ENCODE measurements around the gene GYS2. TPM values are rescaled to one million over a fixed set of nuclear protein-coding genes. Genes with fewer than 3 reads are reported as not detected.
A peak's percentile ranks its signal among the peaks of the same experiment; 100 is the strongest.
"Not testable (repeated sequence)": the region's sequence is repeated elsewhere in the genome, so short reads cannot be mapped to it uniquely, and the experiment has no call there.

The GYS2 gene
- total and polyA plus RNA-seq, 8 donors: not detected

DNA sequence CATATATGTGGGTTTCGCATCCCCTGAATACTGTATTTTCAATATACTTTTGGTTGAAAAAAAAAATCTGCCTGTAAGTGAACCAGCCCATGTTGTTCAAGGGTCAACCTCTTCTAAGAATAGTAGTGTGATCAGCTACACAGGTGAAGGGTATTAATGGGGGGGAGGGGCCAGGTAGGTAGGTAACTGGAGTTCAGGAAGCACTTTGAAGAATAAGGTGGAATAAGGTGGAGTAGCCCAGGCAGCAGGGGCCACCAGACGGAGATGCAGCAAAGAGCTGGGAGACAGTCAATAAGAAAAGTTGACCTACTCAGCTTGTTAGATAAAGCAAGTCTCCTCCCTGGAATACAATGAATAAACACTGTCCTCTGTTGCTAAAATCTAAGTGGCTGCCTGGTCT is 43.7 kb upstream of the GYS2 start:
- no peak for DNase-seq
- no peak overlapping the region for H3K4me3 ChIP-seq
- peaks cover 14 to 22% (median 18%) of the 10 kb centered on the region in 3 donors for H3K4me1 ChIP-seq
- peaks cover 0 to 24% (median 4%) of the 10 kb centered on the region in 3 donors for H3K36me3 ChIP-seq
- H3K9me3 ChIP-seq: no peaks in the 10 kb centered on the region
- 92 to 94% methylated on average over 2 of the region's 2 CpGs for WGBS, 2 donors
- no peak overlapping the region for H3K27ac ChIP-seq
- no peak for FAIRE-seq
- intact Hi-C loops (cut with DNase I): no loop called here
- no peak for ATAC-seq
- H3K27me3 ChIP-seq: no peaks in the 10 kb centered on the region
- TF ChIP-seq, protein P1, sequence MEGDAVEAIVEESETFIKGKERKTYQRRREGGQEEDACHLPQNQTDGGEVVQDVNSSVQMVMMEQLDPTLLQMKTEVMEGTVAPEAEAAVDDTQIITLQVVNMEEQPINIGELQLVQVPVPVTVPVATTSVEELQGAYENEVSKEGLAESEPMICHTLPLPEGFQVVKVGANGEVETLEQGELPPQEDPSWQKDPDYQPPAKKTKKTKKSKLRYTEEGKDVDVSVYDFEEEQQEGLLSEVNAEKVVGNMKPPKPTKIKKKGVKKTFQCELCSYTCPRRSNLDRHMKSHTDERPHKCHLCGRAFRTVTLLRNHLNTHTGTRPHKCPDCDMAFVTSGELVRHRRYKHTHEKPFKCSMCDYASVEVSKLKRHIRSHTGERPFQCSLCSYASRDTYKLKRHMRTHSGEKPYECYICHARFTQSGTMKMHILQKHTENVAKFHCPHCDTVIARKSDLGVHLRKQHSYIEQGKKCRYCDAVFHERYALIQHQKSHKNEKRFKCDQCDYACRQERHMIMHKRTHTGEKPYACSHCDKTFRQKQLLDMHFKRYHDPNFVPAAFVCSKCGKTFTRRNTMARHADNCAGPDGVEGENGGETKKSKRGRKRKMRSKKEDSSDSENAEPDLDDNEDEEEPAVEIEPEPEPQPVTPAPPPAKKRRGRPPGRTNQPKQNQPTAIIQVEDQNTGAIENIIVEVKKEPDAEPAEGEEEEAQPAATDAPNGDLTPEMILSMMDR (IDR thresholded peaks at IDR 0.05): no peak

DNA sequence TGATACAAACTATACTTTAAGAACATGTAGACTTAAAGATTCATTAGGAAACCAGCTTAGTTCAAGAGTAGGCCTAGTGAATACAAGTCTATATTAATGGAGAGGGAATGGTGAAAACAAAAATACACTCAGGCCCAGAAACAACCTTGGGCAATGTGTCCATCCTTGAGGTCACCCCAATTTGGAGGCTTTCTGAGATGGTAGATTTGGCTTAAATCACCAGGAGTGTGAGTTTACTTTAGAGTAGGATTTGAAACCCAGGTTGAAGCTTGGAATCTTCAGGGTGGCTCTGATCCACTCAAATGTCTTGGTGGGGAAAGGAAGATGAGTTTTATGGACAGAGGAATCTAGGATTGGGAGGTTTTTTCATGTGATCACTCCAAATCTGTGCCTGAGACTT is 42.5 kb upstream of the GYS2 start:
- ATAC-seq (no peak), FAIRE-seq (no peak), DNase-seq (no peak)
- Histone ChIP-seq H3K27me3 (no peaks in the 10 kb centered on the region), H3K4me1 (peaks cover 20 to 23% (median 22%) of the 10 kb centered on the region in 3 donors), H3K4me3 (no peak overlapping the region), H3K36me3 (peaks cover 0 to 18% (median 4%) of the 10 kb centered on the region in 3 donors), H3K27ac (no peak overlapping the region), H3K9me3 (no peaks in the 10 kb centered on the region)
- TF ChIP-seq, protein P1 (IDR thresholded peaks at IDR 0.05): no peak
- intact Hi-C loops (cut with DNase I): no loop called here

DNA sequence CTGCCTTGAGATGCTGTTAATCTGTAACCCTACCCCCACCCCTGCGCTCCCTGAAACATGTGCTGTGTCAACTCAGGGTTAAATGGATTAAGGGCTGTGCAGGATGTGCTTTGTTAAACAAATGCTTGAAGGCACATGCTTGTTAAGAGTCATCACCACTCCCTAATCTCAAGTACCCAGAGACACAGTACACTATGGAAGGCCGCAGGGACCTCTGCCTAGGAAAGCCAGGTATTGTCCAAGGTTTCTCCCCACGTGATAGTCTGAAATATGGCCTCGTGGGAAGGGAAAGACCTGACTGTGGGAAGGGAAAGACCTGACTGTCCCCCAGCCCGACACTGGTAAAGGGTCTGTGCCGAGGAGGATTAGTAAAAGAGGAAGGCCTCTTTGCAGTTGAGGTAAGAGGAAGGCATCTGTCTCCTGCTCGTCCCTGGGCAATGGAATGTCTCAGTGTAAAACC is 40.4 kb upstream of the GYS2 start:
- WGBS, 2 donors: 49 to 51% methylated on average over 6 to 7 of the region's 7 CpGs
- peaks cover 0 to 32% (median 4%) of the 10 kb centered on the region in 3 donors for H3K36me3 ChIP-seq
- H3K9me3 ChIP-seq; FAIRE-seq; H3K27me3 ChIP-seq; intact Hi-C loops (cut with DNase I); H3K4me3 ChIP-seq; H3K27ac ChIP-seq; ATAC-seq; DNase-seq: not testable (repeated sequence)
- peaks cover 12 to 20% (median 12%) of the 10 kb centered on the region in 3 donors for H3K4me1 ChIP-seq

DNA sequence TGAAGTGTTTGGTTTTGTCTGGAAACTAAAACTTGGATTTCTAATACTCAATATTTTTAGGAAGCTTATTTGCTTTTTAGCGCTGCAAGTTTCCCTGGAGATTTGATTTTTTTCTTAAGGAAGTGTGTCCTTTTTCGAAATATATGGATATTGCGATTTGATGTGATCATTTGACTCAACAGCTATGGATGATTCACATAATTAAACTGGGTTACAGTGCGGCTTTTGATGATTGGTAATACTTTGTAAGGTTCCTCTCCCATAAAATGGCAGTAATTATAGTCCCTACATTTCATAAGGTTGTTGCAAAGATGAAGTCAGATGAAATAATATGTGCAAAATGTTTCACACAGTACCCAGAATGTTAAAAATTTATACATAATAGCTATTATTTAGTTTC is 39.9 kb upstream of the GYS2 start:
- Histone ChIP-seq H3K4me1 (peaks cover 16 to 25% (median 17%) of the 10 kb centered on the region in 3 donors), H3K4me3 (no peak overlapping the region), H3K36me3 (peaks cover 0 to 32% (median 4%) of the 10 kb centered on the region in 3 donors), H3K9me3 (no peaks in the 10 kb centered on the region), H3K27ac (no peak overlapping the region), H3K27me3 (no peaks in the 10 kb centered on the region)
- 78 to 90% methylated on average over 4 of the region's 4 CpGs for WGBS, 2 donors
- TF ChIP-seq, protein P1 (IDR thresholded peaks at IDR 0.05): no peak
- FAIRE-seq: no peak
- intact Hi-C loops (cut with DNase I): no loop called here
- no peak for ATAC-seq
- no peak for DNase-seq

DNA sequence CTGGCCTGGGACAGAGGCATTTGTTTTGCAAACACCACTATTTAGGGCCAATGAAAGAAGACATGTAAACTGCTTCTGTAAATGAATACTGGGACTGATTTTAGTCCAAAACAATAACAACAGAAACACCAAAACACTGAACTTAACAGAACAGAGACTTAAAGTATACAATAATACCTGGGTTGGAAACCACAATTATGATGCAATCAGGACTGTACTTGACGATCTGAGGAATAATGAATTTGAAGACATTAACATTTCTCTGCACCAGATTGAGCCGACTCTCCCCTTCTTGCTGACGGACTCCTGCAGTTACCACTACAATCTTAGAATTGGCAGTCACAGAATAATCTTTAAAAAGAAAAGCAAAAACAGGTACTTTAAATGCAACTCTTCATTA is 39.1 kb upstream of the GYS2 start:
- no peak overlapping the region for H3K4me3 ChIP-seq
- FAIRE-seq: no peak
- no peak for ATAC-seq
- peaks cover 0 to 32% (median 4%) of the 10 kb centered on the region in 3 donors for H3K36me3 ChIP-seq
- no peaks in the 10 kb centered on the region for H3K9me3 ChIP-seq
- TF ChIP-seq, protein P1 (IDR thresholded peaks at IDR 0.05): no peak
- intact Hi-C loops (cut with DNase I): no loop called here
- DNase-seq: no peak
- H3K27ac ChIP-seq: peak overlapping the region in 2 of 4 donors; percentile 14 to 44
- WGBS, 2 donors: 72 to 78% methylated on average over 3 of the region's 3 CpGs
- H3K4me1 ChIP-seq: peaks cover 22 to 31% (median 25%) of the 10 kb centered on the region in 3 donors
- H3K27me3 ChIP-seq: no peaks in the 10 kb centered on the region

Measured in pancreas (tissue), 10 donors.